Right lung (tissue), 5 donors: ENCODE measurements around the gene LDB2. TPM values are rescaled to one million over a fixed set of nuclear protein-coding genes. Genes with fewer than 3 reads are reported as not detected.
A peak's percentile ranks its signal among the peaks of the same experiment; 100 is the strongest.

ENCODE experiments used
- DNase-seq, 2 donors: peaks; one replicate each; pipeline ENCODE4 v3.0.0-alpha.2; 2013
- polyA plus RNA-seq, 5 donors: library from polyadenylated mRNA; unstranded; fragments of 120-200 nt; gene quantifications; one replicate each; pipeline versions ENCODE4 v1.2.1 to v1.2.3, GENCODE V29; 2013; ENCODE audit warnings: inconsistent platforms in 1 of 5, low replicate concordance in 1 of 5; ENCODE audit not compliant: insufficient read length in 5 of 5, insufficient read depth in 1 of 5

LDB2 gene
- polyA plus RNA-seq, 5 donors = 72.5 to 102 (median 87.9) TPM

GRCh38 chr4:16725252-16725651 lies 173.2 kb downstream of the LDB2 start:
- no peak for DNase-seq

- DNase-seq = no peak
These were observed 176.0 kb downstream of the LDB2 start for GRCh38 chr4:16722416-16722815.

GRCh38 chr4:16721613-16722291 lies 176.7 kb downstream of the LDB2 start:
- no peak for DNase-seq

GRCh38 chr4:16720761-16721160 lies 177.7 kb downstream of the LDB2 start:
- no peak for DNase-seq

GRCh38 chr4:16717266-16717970 lies 181.0 kb downstream of the LDB2 start:
- no peak for DNase-seq

GRCh38 chr4:16715482-16715881 lies 183.0 kb downstream of the LDB2 start:
- no peak for DNase-seq

- no peak for DNase-seq
These were observed 184.3 kb downstream of the LDB2 start for GRCh38 chr4:16714191-16714590.

GRCh38 chr4:16713696-16714095 lies 184.7 kb downstream of the LDB2 start:
- no peak for DNase-seq

- no peak for DNase-seq
These were observed 185.2 kb downstream of the LDB2 start for GRCh38 chr4:16713271-16713670.

GRCh38 chr4:16710198-16710597 lies 188.2 kb downstream of the LDB2 start:
- no peak for DNase-seq

- DNase-seq = no peak
These were observed 190.6 kb downstream of the LDB2 start for GRCh38 chr4:16707874-16708273.

GRCh38 chr4:16706251-16706650 lies 192.2 kb downstream of the LDB2 start:
- DNase-seq = no peak

- no peak for DNase-seq
These were observed 193.1 kb downstream of the LDB2 start for GRCh38 chr4:16705341-16705740.

- no peak for DNase-seq
These were observed 194.0 kb downstream of the LDB2 start for GRCh38 chr4:16704489-16704888.

- no peak for DNase-seq
These were observed 202.5 kb downstream of the LDB2 start for GRCh38 chr4:16695896-16696295.

GRCh38 chr4:16694884-16695276 lies 203.6 kb downstream of the LDB2 start:
- DNase-seq = no peak

- peak in 1 of 2 donors; percentile 53 for DNase-seq
These were observed 204.1 kb downstream of the LDB2 start for GRCh38 chr4:16694173-16694883.

- no peak for DNase-seq
These were observed 204.8 kb downstream of the LDB2 start for GRCh38 chr4:16693641-16694040.

GRCh38 chr4:16692961-16693506 lies 205.4 kb downstream of the LDB2 start:
- no peak for DNase-seq

- no peak for DNase-seq
These were observed 205.9 kb downstream of the LDB2 start for GRCh38 chr4:16692524-16692923.

GRCh38 chr4:16692046-16692445 lies 206.4 kb downstream of the LDB2 start:
- no peak for DNase-seq

GRCh38 chr4:16691450-16691849 lies 207.0 kb downstream of the LDB2 start:
- no peak for DNase-seq

GRCh38 chr4:16687845-16688244 lies 210.6 kb downstream of the LDB2 start:
- no peak for DNase-seq
